ENCODE data around the gene COL4A1.

GRCh38 chr13:110197471-110197870 lies 109.5 kb downstream of the COL4A1 start:
- TF ChIP-seq CTCF (IDR thresholded peaks at IDR 0.05) (no peak), POLR2A (IDR thresholded peaks at IDR 0.05) (no peak), POLR2AphosphoS5 (IDR thresholded peaks at IDR 0.05) (no peak)

All from gastroesophageal sphincter (tissue), 3 donors.